CD14-positive monocyte (primary cell): ENCODE measurements around the gene MYOM1. TPM values are rescaled to one million over a fixed set of nuclear protein-coding genes. Genes with fewer than 3 reads are reported as not detected.
A peak's percentile ranks its signal among the peaks of the same experiment; 100 is the strongest.

Source experiments
- DNase-seq, 3 donors: peaks; one replicate each; pipeline ENCODE4 v3.0.0-alpha.2; 2011 to 2022
- H2AFZ ChIP-seq: 2 replicates; pipeline ENCODE4 v1.6.0; 2012; ENCODE audit warnings: mild to moderate bottlenecking, low read depth, low read length, inconsistent platforms; ENCODE audit not compliant: insufficient read depth, poor library complexity, severe bottlenecking
- H3K27ac ChIP-seq, 2 donors: 1 replicate in 1 of 2; 2 replicates in 1 of 2; pipeline ENCODE4 v1.5.1; 2012 to 2013; ENCODE audit warnings: low read length in 2 of 2, control low read depth in 1 of 2, inconsistent platforms in 1 of 2, low read depth in 1 of 2, mild to moderate bottlenecking in 1 of 2
- H3K27me3 ChIP-seq, 2 donors: one replicate each; pipeline versions ENCODE4 v1.6.0 to v1.6.1; 2011 to 2013; ENCODE audit warnings: low read length in 2 of 2; ENCODE audit not compliant: control insufficient read depth in 2 of 2, insufficient read depth in 2 of 2
- H3K36me3 ChIP-seq, 2 donors: replicated peaks in 1 of 2; 1 replicate in 1 of 2; 2 replicates in 1 of 2; pipeline versions ENCODE4 v1.5.1 to v1.6.1; 2012 to 2013; ENCODE audit warnings: low read length in 2 of 2, control low read depth in 1 of 2, inconsistent platforms in 1 of 2, mild to moderate bottlenecking in 1 of 2; ENCODE audit not compliant: insufficient read depth in 2 of 2, control insufficient read depth in 1 of 2
- H3K4me1 ChIP-seq, 2 donors: 1 replicate in 1 of 2; 2 replicates in 1 of 2; pipeline versions ENCODE4 v1.5.1 to v1.6.1; 2012 to 2013; ENCODE audit warnings: low read length in 2 of 2, control low read depth in 1 of 2, inconsistent platforms in 1 of 2, mild to moderate bottlenecking in 1 of 2, moderate library complexity in 1 of 2; ENCODE audit not compliant: insufficient read depth in 2 of 2, control insufficient read depth in 1 of 2
- H3K4me2 ChIP-seq: replicated peaks from 2 replicates; pipeline ENCODE3; 2012; ENCODE audit warnings: low read length, moderate library complexity, mild to moderate bottlenecking; ENCODE audit not compliant: poor library complexity, severe bottlenecking; ENCODE audit errors: extremely low read depth
- H3K4me3 ChIP-seq, 3 experiments: fragments of 200-600 bp in 1 of 3; sonication (generic) in 1 of 3; replicated peaks in 1 of 3; 1 replicate in 2 of 3; 2 replicates in 1 of 3; pipeline ENCODE4 v1.5.1; 2011 to 2013; ENCODE audit warnings: low read length in 3 of 3, mild to moderate bottlenecking in 3 of 3, control low read depth in 2 of 3, low read depth in 2 of 3, inconsistent platforms in 1 of 3, moderate library complexity in 1 of 3
- H3K79me2 ChIP-seq: 2 replicates; pipeline ENCODE4 v1.6.0; 2012; ENCODE audit warnings: mild to moderate bottlenecking, control low read depth, inconsistent platforms, low read length, moderate library complexity; ENCODE audit not compliant: insufficient read depth
- H3K9ac ChIP-seq: 2 replicates; pipeline ENCODE4 v1.6.0; 2017; ENCODE audit warnings: low read length, mild to moderate bottlenecking; ENCODE audit not compliant: insufficient read depth, poor library complexity, severe bottlenecking
- H3K9me3 ChIP-seq, 2 donors: replicated peaks in 1 of 2; 1 replicate in 1 of 2; 2 replicates in 1 of 2; pipeline versions ENCODE4 v1.5.1 to v1.6.1; 2012 to 2013; ENCODE audit warnings: low read length in 2 of 2, control low read depth in 1 of 2; ENCODE audit not compliant: control insufficient read depth in 1 of 2, insufficient read depth in 1 of 2
- H4K20me1 ChIP-seq: 2 replicates; pipeline ENCODE4 v1.6.0; 2012; ENCODE audit warnings: mild to moderate bottlenecking, low read length, control low read depth, moderate library complexity; ENCODE audit not compliant: insufficient read depth
- H3K27ac Mint-ChIP-seq, 7 donors: one replicate each; pipeline ENCODE4 v1.8.0; 2020; ENCODE audit warnings: mild to moderate bottlenecking in 7 of 7, mixed read lengths in 7 of 7, moderate library complexity in 6 of 7, inconsistent platforms in 2 of 7
- H3K27me3 Mint-ChIP-seq, 3 donors: one replicate each; pipeline ENCODE4 v1.8.0; 2021 to 2022; ENCODE audit warnings: low read depth in 3 of 3, mild to moderate bottlenecking in 3 of 3, mixed read lengths in 3 of 3, moderate library complexity in 3 of 3, inconsistent platforms in 1 of 3
- H3K36me3 Mint-ChIP-seq, 2 donors: one replicate each; pipeline ENCODE4 v1.8.0; 2020; ENCODE audit warnings: mixed read lengths in 2 of 2, inconsistent platforms in 1 of 2, mild to moderate bottlenecking in 1 of 2
- H3K4me1 Mint-ChIP-seq: one replicate; pipeline ENCODE4 v1.8.0; 2020; ENCODE audit warnings: mild to moderate bottlenecking, mixed read lengths
- H3K4me3 Mint-ChIP-seq, 2 donors: one replicate each; pipeline ENCODE4 v1.8.0; 2020; ENCODE audit warnings: mild to moderate bottlenecking in 2 of 2, mixed read lengths in 2 of 2, moderate library complexity in 1 of 2
- H3K9me3 Mint-ChIP-seq, 7 donors: one replicate each; pipeline ENCODE4 v1.8.0; 2020 to 2022; ENCODE audit warnings: mixed read lengths in 7 of 7, mild to moderate bottlenecking in 6 of 7, moderate library complexity in 6 of 7, inconsistent platforms in 2 of 7
- WGBS: methylation state at CpG from one replicate; pipeline ENCODE4 v1.1.5; 2013; ENCODE audit warnings: missing lambda C conversion rate; ENCODE audit not compliant: insufficient coverage; 5-methylcytosine and 5-hydroxymethylcytosine counted together
- intact Hi-C, 2 donors: fragments of 100-400 bp; cut with micrococcal nuclease; formaldehyde crosslinking; loops; one replicate each; pipeline versions ENCODE4 v1.15.0 to v1.15.1; 2023
- polyA plus RNA-seq, 3 donors: library from polyadenylated mRNA; depleted of rRNA in 1 of 3; unstranded in 2 of 3; stranded (reverse) in 1 of 3; fragments of 300-500 nt in 2 of 3; fragments of >200 nt in 1 of 3; fragmentation: Illumina TruSeq in 2 of 3; gene quantifications; 1 replicate in 2 of 3; 2 replicates in 1 of 3; pipeline ENCODE4 v1.2.3, GENCODE V29; 2012 to 2021
- TF ChIP-seq, protein P1 (sequence below): fragments of 200-600 bp; IDR thresholded peaks from one replicate; pipeline ENCODE4 v1.8.0; 2022; ENCODE audit warnings: antibody characterized with exemption, mild to moderate bottlenecking

Gene MYOM1
- polyA plus RNA-seq, 3 donors, result 0.05 to 0.95 (median 0.22) TPM

DNA sequence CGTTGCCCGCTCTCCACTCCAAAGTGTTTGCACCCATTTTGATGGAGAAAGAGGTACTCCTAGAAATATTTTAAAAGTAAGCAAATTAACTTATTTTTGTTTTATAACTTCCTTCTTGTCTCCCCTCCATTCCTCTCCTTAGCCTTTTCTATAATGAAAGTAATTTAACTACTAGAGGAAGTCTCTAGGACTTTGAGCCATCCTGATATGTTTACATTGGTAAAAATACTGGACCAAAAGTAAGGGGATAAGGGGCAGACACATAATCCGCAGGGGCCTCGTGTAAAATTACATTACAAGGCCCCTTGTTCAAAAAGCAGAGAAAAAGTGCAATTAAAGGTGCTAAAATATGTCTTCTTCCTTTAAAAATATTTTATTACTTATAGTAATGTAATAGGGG is 55.4 kb downstream of the MYOM1 start:
- TF ChIP-seq, protein P1, sequence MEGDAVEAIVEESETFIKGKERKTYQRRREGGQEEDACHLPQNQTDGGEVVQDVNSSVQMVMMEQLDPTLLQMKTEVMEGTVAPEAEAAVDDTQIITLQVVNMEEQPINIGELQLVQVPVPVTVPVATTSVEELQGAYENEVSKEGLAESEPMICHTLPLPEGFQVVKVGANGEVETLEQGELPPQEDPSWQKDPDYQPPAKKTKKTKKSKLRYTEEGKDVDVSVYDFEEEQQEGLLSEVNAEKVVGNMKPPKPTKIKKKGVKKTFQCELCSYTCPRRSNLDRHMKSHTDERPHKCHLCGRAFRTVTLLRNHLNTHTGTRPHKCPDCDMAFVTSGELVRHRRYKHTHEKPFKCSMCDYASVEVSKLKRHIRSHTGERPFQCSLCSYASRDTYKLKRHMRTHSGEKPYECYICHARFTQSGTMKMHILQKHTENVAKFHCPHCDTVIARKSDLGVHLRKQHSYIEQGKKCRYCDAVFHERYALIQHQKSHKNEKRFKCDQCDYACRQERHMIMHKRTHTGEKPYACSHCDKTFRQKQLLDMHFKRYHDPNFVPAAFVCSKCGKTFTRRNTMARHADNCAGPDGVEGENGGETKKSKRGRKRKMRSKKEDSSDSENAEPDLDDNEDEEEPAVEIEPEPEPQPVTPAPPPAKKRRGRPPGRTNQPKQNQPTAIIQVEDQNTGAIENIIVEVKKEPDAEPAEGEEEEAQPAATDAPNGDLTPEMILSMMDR, result no peak
- H3K36me3 Mint-ChIP-seq, result no peaks in the 10 kb centered on the region
- H3K27ac Mint-ChIP-seq, result peak overlapping the region in 3 of 7 donors; percentile 33 to 71 (median 35)
- Histone ChIP-seq H3K4me1 (peaks cover 14 to 19% of the 10 kb centered on the region in 2 donors), H3K4me3 (no peak overlapping the region), H3K27me3 (no peaks in the 10 kb centered on the region), H3K9me3 (no peaks in the 10 kb centered on the region), H3K9ac (no peak overlapping the region), H3K36me3 (no peaks in the 10 kb centered on the region), H4K20me1 (no peaks in the 10 kb centered on the region), H2AFZ (no peak overlapping the region), H3K4me2 (no peak overlapping the region), H3K79me2 (no peaks in the 10 kb centered on the region), H3K27ac (peak overlapping the region in 1 of 2 donors; percentile 27)
- no CpG with 5 or more reads among the region's 4 CpGs for WGBS
- peaks cover 0 to 3% (median 0%) of the 10 kb centered on the region in 3 donors for H3K27me3 Mint-ChIP-seq
- no peak overlapping the region for H3K4me3 Mint-ChIP-seq
- intact Hi-C loops, result no loop called here
- peaks cover 27% of the 10 kb centered on the region for H3K4me1 Mint-ChIP-seq
- H3K9me3 Mint-ChIP-seq, result peaks cover 0 to 5% (median 0%) of the 10 kb centered on the region in 7 donors
- no peak for DNase-seq

DNA sequence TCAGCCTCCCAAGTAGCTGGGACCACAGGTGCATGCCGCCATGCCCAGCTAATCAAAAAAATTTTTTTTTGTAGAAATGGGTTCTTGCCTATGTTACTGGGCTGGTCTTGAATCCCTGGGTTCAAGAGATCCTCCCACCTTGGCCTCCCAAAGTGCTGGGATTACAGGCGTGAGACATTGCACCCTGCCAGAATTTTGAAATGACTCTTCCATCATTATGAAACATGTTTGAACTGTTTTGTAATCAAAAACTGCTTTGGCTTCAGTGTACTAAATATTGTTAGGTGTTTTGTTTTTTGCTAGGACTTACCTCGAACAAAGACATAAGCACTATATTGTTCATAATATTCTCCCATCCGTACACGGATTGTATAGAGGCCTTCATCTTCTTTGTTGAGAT is 55.8 kb downstream of the MYOM1 start:
- peak in 1 of 3 donors; percentile 36 for DNase-seq
- H3K4me1 ChIP-seq, result peaks cover 14 to 19% of the 10 kb centered on the region in 2 donors
- no peak overlapping the region for H3K4me3 ChIP-seq
- intact Hi-C loops, result no loop called here
- H3K4me2 ChIP-seq, result no peak overlapping the region
- no peaks in the 10 kb centered on the region for H3K36me3 ChIP-seq
- Mint-ChIP-seq H3K27ac (peak overlapping the region in 4 of 7 donors; percentile 26 to 71 (median 34)), H3K27me3 (peaks cover 0 to 3% (median 0%) of the 10 kb centered on the region in 3 donors), H3K9me3 (peaks cover 0 to 5% (median 0%) of the 10 kb centered on the region in 7 donors), H3K36me3 (no peaks in the 10 kb centered on the region), H3K4me1 (peaks cover 27% of the 10 kb centered on the region), H3K4me3 (no peak overlapping the region)
- no peaks in the 10 kb centered on the region for H3K27me3 ChIP-seq
- no CpG with 5 or more reads among the region's 5 CpGs for WGBS
- H4K20me1 ChIP-seq, result no peaks in the 10 kb centered on the region
- TF ChIP-seq, protein P1, result no peak
- no peaks in the 10 kb centered on the region for H3K79me2 ChIP-seq
- H2AFZ ChIP-seq, result no peak overlapping the region
- H3K27ac ChIP-seq, result peak overlapping the region in 1 of 2 donors; percentile 27
- H3K9ac ChIP-seq, result no peak overlapping the region
- no peaks in the 10 kb centered on the region for H3K9me3 ChIP-seq
